GM12878 (cell line): Measurements from ENCODE around the gene SLC46A2.

Experiments
- CREM ChIP-seq: IDR thresholded peaks from 2 replicates; pipeline ENCODE4 v1.6.1; 2014; ENCODE audit warnings: antibody characterized with exemption, low read depth
- CTCF ChIP-seq, 3 experiments: IDR thresholded peaks in 2 of 3; conservative IDR thresholded peaks in 1 of 3; 2 replicates each; pipeline ENCODE4 v1.5.1; 2011; ENCODE audit warnings: low read depth in 3 of 3, low read length in 3 of 3, mild to moderate bottlenecking in 3 of 3, control low read depth in 2 of 3, moderate library complexity in 2 of 3, inconsistent platforms in 1 of 3, mixed read lengths in 1 of 3; ENCODE audit not compliant: control insufficient read depth in 2 of 3, insufficient read depth in 1 of 3; ENCODE audit errors: extremely low read depth in 1 of 3
- CUX1 ChIP-seq: IDR thresholded peaks from 2 replicates; pipeline ENCODE4 v1.6.1; 2012; ENCODE audit warnings: improper control_type of control experiment, low read depth, low read length; ENCODE audit not compliant: insufficient replicate concordance
- EP300 ChIP-seq, 2 experiments: fragments of 150-350 bp in 1 of 2; IDR thresholded peaks; 2 replicates each; pipeline ENCODE4 v1.6.1; 2011 to 2012; ENCODE audit warnings: low read depth in 2 of 2, low read length in 2 of 2, borderline replicate concordance in 1 of 2, improper control_type of control experiment in 1 of 2, inconsistent platforms in 1 of 2; ENCODE audit not compliant: control insufficient read depth in 1 of 2
- EZH2 ChIP-seq: IDR thresholded peaks from 2 replicates; pipeline ENCODE4 v1.6.1; 2012; ENCODE audit warnings: low read depth, mild to moderate bottlenecking, control low read depth, inconsistent platforms, low read length, borderline replicate concordance; ENCODE audit not compliant: control insufficient read depth
- IKZF1 ChIP-seq: fragments of 450-650 bp; conservative IDR thresholded peaks from 2 replicates; pipeline ENCODE4 v1.6.1; 2017; ENCODE audit warnings: antibody characterized with exemption, mild to moderate bottlenecking
- MYC ChIP-seq: IDR thresholded peaks from 2 replicates; pipeline ENCODE4 v1.6.1; 2011; ENCODE audit warnings: mild to moderate bottlenecking, low read length, moderate library complexity, inconsistent platforms; ENCODE audit not compliant: insufficient read depth, insufficient replicate concordance, insufficient read length, severe bottlenecking
- POLR2A ChIP-seq: IDR thresholded peaks from 2 replicates; pipeline ENCODE4 v1.6.1; 2011; ENCODE audit warnings: low read depth, mild to moderate bottlenecking, low read length
- RAD21 ChIP-seq: IDR thresholded peaks from 2 replicates; pipeline ENCODE4 v1.6.1; 2011; ENCODE audit warnings: mild to moderate bottlenecking, low read depth, low read length, moderate library complexity; ENCODE audit not compliant: insufficient read depth
- SMC3 ChIP-seq: IDR thresholded peaks from 2 replicates; pipeline ENCODE4 v1.6.1; 2011; ENCODE audit warnings: low read length, improper control_type of control experiment, borderline replicate concordance
- SUZ12 ChIP-seq: fragments of 200-600 bp; sonication (generic); IDR thresholded peaks from one replicate; pipeline ENCODE4 v1.6.1; 2018; ENCODE audit warnings: antibody characterized with exemption, mild to moderate bottlenecking; ENCODE audit not compliant: unreplicated experiment
- ZBTB11 ChIP-seq: fragments of 450-650 bp; formaldehyde crosslinking; IDR thresholded peaks from 2 replicates; pipeline ENCODE4 v1.5.0; 2022; ENCODE audit warnings: mild to moderate bottlenecking, missing genetic modification characterization

- TF ChIP-seq IKZF1 (no peak), EZH2 (no peak), EP300 (IDR thresholded peaks at IDR 0.05; ENCODE audit: borderline replicate concordance in 1 of 2, control insufficient read depth in 1 of 2, low read depth in 2 of 2, low read length in 2 of 2) (no peak), RAD21 (no peak), SMC3 (no peak), CTCF (IDR thresholded peaks at IDR 0.05 in 2 of 3, conservative IDR thresholded peaks at IDR 0.05 in 1 of 3; ENCODE audit: control insufficient read depth in 2 of 3, extremely low read depth in 1 of 3, insufficient read depth in 1 of 3, low read depth in 3 of 3, low read length in 3 of 3) (no peak), ZBTB11 (CRISPR knock-in tag) (no peak), MYC (no peak), POLR2A (no peak), SUZ12 (no peak), CREM (no peak), CUX1 (no peak)
Measured at GRCh38 chr9:112848316-112849151, 42.1 kb downstream of the SLC46A2 start.
